ENCODE measurements around the gene AP1B1. TPM values are rescaled to one million over a fixed set of nuclear protein-coding genes. Genes with fewer than 3 reads are reported as not detected.

Gene AP1B1
- total RNA-seq, 1 donor from 2014 or later, result 60.9 TPM

- TF ChIP-seq CTCF (conservative IDR thresholded peaks at IDR 0.05), result peak; percentile 16
- Mint-ChIP-seq H3K4me1 (ENCODE audit: unreplicated experiment) (peaks cover 12% of the 10 kb centered on the region), H3K27ac (peak overlapping the region; percentile 77), H3K9me3 (no peaks in the 10 kb centered on the region), H3K36me3 (no peaks in the 10 kb centered on the region), H3K27me3 (peaks cover 45% of the 10 kb centered on the region), H3K4me3 (peak overlapping the region; percentile 74)
- DNase-seq (ENCODE audit: extremely low spot score, unreplicated experiment), result no peak
These were observed 74.5 kb downstream of the AP1B1 start for GRCh38 chr22:29313576-29314466.

- no peaks in the 10 kb centered on the region for H3K9me3 Mint-ChIP-seq
- TF ChIP-seq CTCF (conservative IDR thresholded peaks at IDR 0.05), result peak; percentile 71
- no peak overlapping the region for H3K27ac Mint-ChIP-seq
- H3K36me3 Mint-ChIP-seq, result no peaks in the 10 kb centered on the region
- H3K4me3 Mint-ChIP-seq, result no peak overlapping the region
- H3K4me1 Mint-ChIP-seq (ENCODE audit: unreplicated experiment), result peaks cover 12% of the 10 kb centered on the region
- no peak for DNase-seq (ENCODE audit: extremely low spot score, unreplicated experiment)
- peaks cover 45% of the 10 kb centered on the region for H3K27me3 Mint-ChIP-seq
These were observed 75.2 kb downstream of the AP1B1 start for GRCh38 chr22:29313126-29313575.

GRCh38 chr22:29312218-29313125, 75.9 kb downstream of the AP1B1 start:
- Mint-ChIP-seq H3K36me3 (no peaks in the 10 kb centered on the region), H3K27ac (no peak overlapping the region), H3K9me3 (no peaks in the 10 kb centered on the region), H3K27me3 (peaks cover 41% of the 10 kb centered on the region), H3K4me3 (peak overlapping the region; percentile 25), H3K4me1 (ENCODE audit: unreplicated experiment) (peaks cover 12% of the 10 kb centered on the region)
- no peak for DNase-seq (ENCODE audit: extremely low spot score, unreplicated experiment)
- no peak for TF ChIP-seq CTCF (conservative IDR thresholded peaks at IDR 0.05)

GRCh38 chr22:29311464-29312217, 76.7 kb downstream of the AP1B1 start:
- Mint-ChIP-seq H3K4me3 (no peak overlapping the region), H3K27me3 (peaks cover 33% of the 10 kb centered on the region), H3K27ac (no peak overlapping the region), H3K9me3 (no peaks in the 10 kb centered on the region), H3K4me1 (ENCODE audit: unreplicated experiment) (peaks cover 11% of the 10 kb centered on the region), H3K36me3 (no peaks in the 10 kb centered on the region)
- TF ChIP-seq CTCF (conservative IDR thresholded peaks at IDR 0.05), result no peak
- peak; percentile 68 for DNase-seq (ENCODE audit: extremely low spot score, unreplicated experiment)

- TF ChIP-seq CTCF (conservative IDR thresholded peaks at IDR 0.05), result no peak
- H3K27ac Mint-ChIP-seq, result no peak overlapping the region
- no peaks in the 10 kb centered on the region for H3K36me3 Mint-ChIP-seq
- H3K4me3 Mint-ChIP-seq, result peak overlapping the region; percentile 58
- H3K9me3 Mint-ChIP-seq, result no peaks in the 10 kb centered on the region
- peaks cover 26% of the 10 kb centered on the region for H3K27me3 Mint-ChIP-seq
- peaks cover 8% of the 10 kb centered on the region for H3K4me1 Mint-ChIP-seq (ENCODE audit: unreplicated experiment)
- DNase-seq (ENCODE audit: extremely low spot score, unreplicated experiment), result peak; percentile 80
These were observed 77.5 kb downstream of the AP1B1 start for GRCh38 chr22:29310863-29311339.

Data from type B pancreatic cell (in vitro differentiated cells).